ENCODE measurements around the gene KRTAP21-2. TPM values are rescaled to one million over a fixed set of nuclear protein-coding genes. Genes with fewer than 3 reads are reported as not detected.
A peak's percentile ranks its signal among the peaks of the same experiment; 100 is the strongest.
"Not testable (repeated sequence)": the region's sequence is repeated elsewhere in the genome, so short reads cannot be mapped to it uniquely, and the experiment has no call there.

Gene KRTAP21-2
- total RNA-seq: not detected

DNA sequence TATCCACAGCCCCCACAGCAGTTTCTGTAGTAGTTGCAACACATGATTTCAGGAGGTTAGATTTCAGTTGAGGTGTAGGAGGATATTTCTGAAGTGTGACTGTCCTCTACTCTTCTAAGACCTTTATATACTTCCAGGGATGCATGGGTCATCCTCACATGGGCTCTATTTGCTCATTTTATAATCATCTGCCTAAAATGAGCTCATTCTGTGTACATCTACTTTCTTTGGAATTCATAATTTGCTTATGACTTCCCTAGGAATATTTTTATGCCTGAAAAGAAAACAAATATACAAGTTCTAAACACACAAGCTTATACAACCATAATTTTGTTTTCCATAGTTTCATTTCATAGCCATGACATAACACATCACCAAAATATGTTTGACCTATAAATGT, at the start of gene KRTAP21-2:
TSS of gene KRTAP21-2 (minus strand) at position 101 of the 400 bp plus-strand sequence. CDS start at position 44, 57 bp downstream.
- no peak for DNase-seq
- H3K27ac Mint-ChIP-seq: no peak within 1 kb of the TSS
- H3K27me3 Mint-ChIP-seq: no peaks in the 10 kb centered on the region
- no peaks in the 10 kb centered on the region for H3K9me3 Mint-ChIP-seq (ENCODE audit: low read depth)
- H3K36me3 Mint-ChIP-seq: no peaks in the 10 kb centered on the region
- H3K4me3 Mint-ChIP-seq: no peak within 1 kb of the TSS
- no peaks in the 10 kb centered on the region for H3K4me1 Mint-ChIP-seq
- CTCF ChIA-PET: no interaction called here
- no peak for ATAC-seq

DNA sequence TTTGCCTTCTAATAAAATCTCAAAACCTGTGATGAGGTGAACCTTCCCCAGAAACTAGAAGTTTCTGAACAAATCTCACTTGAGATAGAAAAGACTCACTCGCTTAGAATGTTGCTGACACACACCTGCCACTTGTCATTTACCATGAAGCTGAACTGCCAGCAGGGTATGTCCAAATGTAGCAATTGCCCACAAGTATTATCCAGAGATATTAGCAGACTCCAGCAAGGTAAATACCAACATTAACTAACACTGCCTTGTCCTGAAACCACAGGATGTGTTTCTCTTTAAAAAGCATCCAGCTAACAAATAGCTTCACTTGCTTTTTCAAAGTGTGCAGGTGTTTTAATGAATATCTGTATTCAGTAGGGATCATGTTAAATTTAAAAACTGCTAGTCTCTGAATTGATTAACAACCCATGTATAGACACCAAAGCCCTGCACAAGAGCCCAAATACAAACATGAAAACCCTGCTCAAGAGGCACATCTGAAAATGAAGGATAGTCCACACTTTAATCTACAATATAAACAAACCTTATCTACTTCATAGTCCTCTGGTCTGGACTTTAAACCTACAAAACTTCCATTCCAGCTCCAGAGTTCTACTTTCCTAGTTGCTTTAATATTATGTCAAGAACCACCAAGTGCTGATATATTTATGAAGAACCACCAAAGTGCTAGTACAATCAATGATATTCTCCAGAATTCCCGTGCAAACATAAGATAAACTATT, 46.7 kb upstream of the KRTAP21-2 start:
- H3K36me3 Mint-ChIP-seq: no peaks in the 10 kb centered on the region
- H3K9me3 Mint-ChIP-seq (ENCODE audit: low read depth): no peaks in the 10 kb centered on the region
- no peak overlapping the region for H3K27ac Mint-ChIP-seq
- DNase-seq (no peak), ATAC-seq (no peak)
- no peak overlapping the region for H3K4me3 Mint-ChIP-seq
- CTCF ChIA-PET: no interaction called here
- no peaks in the 10 kb centered on the region for H3K27me3 Mint-ChIP-seq
- H3K4me1 Mint-ChIP-seq: no peaks in the 10 kb centered on the region

DNA sequence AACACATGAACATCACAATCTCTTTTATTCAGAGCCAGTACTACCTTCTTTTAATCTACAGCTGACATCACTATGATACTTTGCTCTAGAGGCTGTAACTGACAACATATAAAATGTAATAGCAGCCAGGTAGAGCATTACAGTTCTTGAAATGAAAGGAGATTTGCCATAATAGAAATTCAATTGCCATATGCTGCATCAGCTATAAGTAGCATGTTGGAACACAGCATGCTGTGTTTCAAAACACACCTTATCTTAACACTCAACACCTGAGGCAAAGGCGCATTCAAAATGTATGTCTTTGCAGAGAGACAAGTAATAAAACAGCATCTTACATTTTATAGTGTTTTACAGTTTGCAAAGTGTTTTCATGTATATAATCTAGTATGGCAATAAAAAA, 32.2 kb upstream of the KRTAP21-2 start:
- Mint-ChIP-seq H3K27me3 (no peaks in the 10 kb centered on the region), H3K36me3 (no peaks in the 10 kb centered on the region), H3K4me1 (no peaks in the 10 kb centered on the region), H3K9me3 (ENCODE audit: low read depth) (no peaks in the 10 kb centered on the region), H3K27ac (no peak overlapping the region), H3K4me3 (no peak overlapping the region)
- CTCF ChIA-PET: no interaction called here
- ATAC-seq (no peak), DNase-seq (no peak)

DNA sequence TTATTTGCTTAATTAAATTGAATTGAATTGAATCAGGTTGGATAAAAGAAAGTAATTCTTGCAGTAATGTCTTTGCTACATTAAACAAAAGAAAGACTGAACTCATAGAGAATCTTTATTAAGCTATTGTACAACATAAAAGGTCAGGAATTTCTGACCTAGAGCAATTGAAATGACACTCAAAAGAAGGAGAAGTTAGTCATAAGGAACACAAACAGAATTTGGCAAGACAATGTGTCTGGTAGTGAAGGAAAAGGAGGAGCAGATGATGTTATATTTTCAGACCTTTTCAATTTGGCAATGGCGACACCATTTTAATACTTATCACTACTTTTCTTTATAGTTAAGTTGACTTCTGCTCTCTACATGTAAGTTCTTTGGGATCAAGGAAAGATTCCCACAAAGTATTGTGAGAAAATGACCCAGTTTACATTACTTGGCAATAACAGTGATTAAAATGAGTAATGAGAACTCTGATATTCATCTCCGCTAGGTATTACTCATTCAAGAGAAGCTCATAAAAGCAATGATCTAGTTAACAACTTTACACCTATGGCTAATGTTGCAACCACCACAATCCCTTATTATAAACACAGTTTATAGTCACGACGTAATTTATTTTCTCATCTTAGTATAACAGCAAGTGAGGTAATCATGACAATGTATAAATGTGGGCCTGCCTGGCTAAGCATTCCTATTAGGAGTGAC, 22.8 kb upstream of the KRTAP21-2 start:
- H3K4me1 Mint-ChIP-seq: no peaks in the 10 kb centered on the region

DNA sequence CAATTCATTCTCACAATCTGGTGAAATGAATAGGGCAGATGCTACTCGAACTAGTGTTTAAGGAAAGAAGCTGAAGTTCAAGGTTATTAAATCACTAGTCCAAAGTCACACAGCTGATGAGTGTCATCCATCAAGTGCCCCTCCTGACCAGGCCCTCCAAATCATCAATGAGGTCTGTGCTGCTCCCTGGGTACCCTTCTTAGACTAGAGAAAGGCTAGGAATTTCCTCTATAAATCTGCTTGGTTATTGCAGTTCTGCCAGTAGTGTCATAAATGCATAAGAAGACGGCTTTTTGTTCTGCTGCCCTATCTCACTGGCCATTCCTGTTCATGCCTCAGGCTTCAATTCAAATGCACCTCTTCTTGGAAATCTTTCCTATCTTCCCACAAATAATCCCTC, 13.7 kb upstream of the KRTAP21-2 start:
- H3K36me3 Mint-ChIP-seq: no peaks in the 10 kb centered on the region
- ATAC-seq: no peak
- DNase-seq: no peak
- H3K4me1 Mint-ChIP-seq: no peaks in the 10 kb centered on the region
- no peak overlapping the region for H3K4me3 Mint-ChIP-seq
- no peaks in the 10 kb centered on the region for H3K27me3 Mint-ChIP-seq
- H3K27ac Mint-ChIP-seq: no peak overlapping the region
- H3K9me3 Mint-ChIP-seq (ENCODE audit: low read depth): no peaks in the 10 kb centered on the region
- CTCF ChIA-PET: no interaction called here

More for the DNA sequence above, 22.8 kb upstream of the KRTAP21-2 start:
- Mint-ChIP-seq H3K27me3 (no peaks in the 10 kb centered on the region), H3K4me3 (no peak overlapping the region), H3K9me3 (ENCODE audit: low read depth) (no peaks in the 10 kb centered on the region), H3K36me3 (no peaks in the 10 kb centered on the region), H3K27ac (no peak overlapping the region)
- ATAC-seq: no peak
- DNase-seq: no peak
- CTCF ChIA-PET: no interaction called here

DNA sequence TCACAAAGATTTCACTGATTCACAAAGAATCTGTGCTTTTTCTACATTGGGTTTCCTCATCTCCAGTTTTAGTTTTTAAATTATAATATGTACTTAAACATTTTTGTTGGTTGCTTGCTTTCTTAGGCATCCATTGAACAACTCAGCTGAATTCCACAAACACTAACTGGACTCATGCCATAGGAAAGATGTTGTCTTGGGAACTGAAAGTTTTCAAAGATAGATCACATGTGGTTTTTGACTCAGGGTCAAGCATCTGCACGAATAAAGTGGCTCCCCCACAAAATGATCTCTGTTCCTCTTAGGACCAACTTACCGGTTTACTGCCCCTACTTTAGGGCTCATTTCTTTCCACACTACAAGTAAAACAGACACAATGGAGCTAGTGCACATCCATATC, 11.2 kb upstream of the KRTAP21-2 start:
- DNase-seq (no peak), ATAC-seq (no peak)
- Mint-ChIP-seq H3K4me3 (no peak overlapping the region), H3K4me1 (no peaks in the 10 kb centered on the region), H3K9me3 (ENCODE audit: low read depth) (no peaks in the 10 kb centered on the region), H3K36me3 (no peaks in the 10 kb centered on the region), H3K27ac (no peak overlapping the region), H3K27me3 (no peaks in the 10 kb centered on the region)
- CTCF ChIA-PET: no interaction called here

DNA sequence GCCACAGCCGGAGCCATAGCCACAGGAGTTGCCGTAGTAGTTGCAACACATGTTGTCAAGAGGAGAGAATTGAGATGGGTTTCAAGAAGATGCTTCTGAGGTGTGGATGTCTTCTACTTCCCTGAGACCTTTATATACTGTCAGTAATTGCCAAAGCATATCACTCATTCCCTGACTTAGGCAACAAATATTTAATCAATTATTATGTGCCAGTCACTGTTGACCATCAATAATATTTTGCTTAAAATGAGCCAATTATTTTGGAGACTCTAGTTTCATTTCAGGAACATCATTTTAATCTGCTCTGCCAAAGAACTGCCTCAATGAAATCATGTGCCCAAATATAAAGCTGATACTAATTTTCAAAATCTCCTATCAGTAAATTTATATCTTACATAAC, 8.3 kb upstream of the KRTAP21-2 start, which contains the start of gene KRTAP21-1:
TSS of gene KRTAP21-1 (minus strand) at position 101 of the 400 bp plus-strand sequence. CDS start at position 51, 50 bp downstream.
- CTCF ChIA-PET; ATAC-seq; H3K27ac Mint-ChIP-seq; H3K9me3 Mint-ChIP-seq (ENCODE audit: low read depth); DNase-seq; H3K27me3 Mint-ChIP-seq; H3K4me1 Mint-ChIP-seq; H3K4me3 Mint-ChIP-seq; H3K36me3 Mint-ChIP-seq: not testable (repeated sequence)

DNA sequence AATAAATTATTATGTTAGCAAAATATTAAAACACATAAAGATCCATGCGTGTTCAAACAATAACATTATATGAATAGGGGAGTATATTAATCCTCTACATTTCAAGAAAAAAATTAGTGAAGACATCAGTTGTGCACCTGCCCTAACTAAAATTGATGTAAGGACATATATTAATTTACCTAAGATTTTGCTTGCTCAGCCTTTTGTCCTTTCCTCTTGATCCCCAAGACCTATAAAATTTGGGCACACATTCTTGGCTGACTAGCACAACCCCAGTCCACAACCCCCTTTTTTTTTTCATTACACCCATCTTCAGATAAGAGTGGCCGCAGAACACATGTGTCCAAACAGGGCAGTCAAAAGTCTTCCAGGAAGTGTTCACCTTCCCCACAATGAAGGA, 6.6 kb downstream of the KRTAP21-2 start:
- DNase-seq (no peak), ATAC-seq (no peak)
- Mint-ChIP-seq H3K36me3 (no peaks in the 10 kb centered on the region), H3K4me3 (no peak overlapping the region), H3K9me3 (ENCODE audit: low read depth) (no peaks in the 10 kb centered on the region), H3K27me3 (peaks cover 2% of the 10 kb centered on the region), H3K4me1 (no peaks in the 10 kb centered on the region), H3K27ac (no peak overlapping the region)
- CTCF ChIA-PET: no interaction called here

DNA sequence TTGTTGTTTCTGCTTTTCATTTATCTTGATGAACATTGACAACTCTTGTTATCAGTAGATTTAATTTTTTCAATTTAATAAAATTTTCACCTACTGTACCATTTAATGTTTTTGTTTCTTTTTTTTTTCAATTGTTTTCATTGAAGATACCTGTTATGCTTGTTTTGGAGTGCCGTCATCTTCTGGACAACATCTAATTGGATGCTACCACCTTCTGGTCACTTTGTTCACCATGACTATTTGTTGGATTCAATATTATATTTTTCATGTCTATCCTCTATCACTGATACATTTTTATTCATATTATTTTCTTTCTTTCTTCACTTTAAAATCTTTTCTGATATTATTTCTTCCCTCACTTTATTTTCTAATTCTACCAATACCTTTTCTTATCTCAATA, 14.0 kb downstream of the KRTAP21-2 start:
- CTCF ChIA-PET: no interaction called here
- no peaks in the 10 kb centered on the region for H3K36me3 Mint-ChIP-seq
- no peak overlapping the region for H3K4me3 Mint-ChIP-seq
- ATAC-seq (no peak), DNase-seq (no peak)
- no peaks in the 10 kb centered on the region for H3K9me3 Mint-ChIP-seq (ENCODE audit: low read depth)
- H3K27ac Mint-ChIP-seq: no peak overlapping the region
- no peaks in the 10 kb centered on the region for H3K27me3 Mint-ChIP-seq
- no peaks in the 10 kb centered on the region for H3K4me1 Mint-ChIP-seq

DNA sequence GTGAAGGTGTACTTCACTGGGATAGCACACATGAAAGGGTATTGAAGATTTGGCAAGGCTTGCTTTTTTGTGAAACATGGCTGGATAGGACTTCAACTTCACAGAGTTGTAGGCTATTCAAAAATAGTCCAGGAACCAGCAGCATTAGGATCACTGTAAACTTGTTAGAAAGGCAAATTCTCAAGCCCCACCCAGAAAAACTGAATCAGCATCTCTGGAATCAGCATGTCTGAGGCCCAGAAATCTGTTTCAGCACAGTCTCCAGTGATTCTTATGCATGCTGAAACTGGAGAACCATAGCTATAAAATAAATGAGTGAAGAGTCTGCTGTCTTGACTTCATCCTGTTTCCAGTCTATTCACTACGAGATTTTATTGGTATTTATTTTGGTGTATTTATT, 20.3 kb downstream of the KRTAP21-2 start:
- DNase-seq (no peak), ATAC-seq (no peak)
- no peaks in the 10 kb centered on the region for H3K27me3 Mint-ChIP-seq
- no peaks in the 10 kb centered on the region for H3K36me3 Mint-ChIP-seq
- H3K27ac Mint-ChIP-seq: no peak overlapping the region
- no peaks in the 10 kb centered on the region for H3K4me1 Mint-ChIP-seq
- CTCF ChIA-PET: no interaction called here
- H3K4me3 Mint-ChIP-seq: no peak overlapping the region
- no peaks in the 10 kb centered on the region for H3K9me3 Mint-ChIP-seq (ENCODE audit: low read depth)

DNA sequence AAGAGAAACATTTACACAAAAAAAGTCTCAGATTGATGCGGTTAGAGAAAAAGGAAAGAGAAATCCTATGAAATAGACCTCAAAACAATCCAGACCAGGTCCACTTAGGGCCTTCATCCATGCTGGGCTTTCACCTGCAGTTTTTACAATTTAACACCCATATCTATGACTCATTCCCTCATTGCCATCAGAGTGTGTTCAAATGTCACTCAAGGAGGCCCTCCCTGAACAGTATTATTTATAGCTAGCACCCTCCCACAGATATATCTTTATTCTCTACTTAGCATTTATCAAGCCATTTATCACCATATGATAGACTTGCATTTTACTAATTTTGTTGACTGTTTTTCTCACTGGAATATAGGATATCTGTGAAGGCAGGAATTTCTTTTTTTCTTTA, 27.7 kb downstream of the KRTAP21-2 start:
- Mint-ChIP-seq H3K27me3 (no peaks in the 10 kb centered on the region), H3K4me1 (peaks cover 14% of the 10 kb centered on the region), H3K4me3 (no peak overlapping the region), H3K27ac (no peak overlapping the region), H3K9me3 (ENCODE audit: low read depth) (peaks cover 3% of the 10 kb centered on the region), H3K36me3 (no peaks in the 10 kb centered on the region)
- DNase-seq: no peak
- CTCF ChIA-PET: no interaction called here
- ATAC-seq: no peak

DNA sequence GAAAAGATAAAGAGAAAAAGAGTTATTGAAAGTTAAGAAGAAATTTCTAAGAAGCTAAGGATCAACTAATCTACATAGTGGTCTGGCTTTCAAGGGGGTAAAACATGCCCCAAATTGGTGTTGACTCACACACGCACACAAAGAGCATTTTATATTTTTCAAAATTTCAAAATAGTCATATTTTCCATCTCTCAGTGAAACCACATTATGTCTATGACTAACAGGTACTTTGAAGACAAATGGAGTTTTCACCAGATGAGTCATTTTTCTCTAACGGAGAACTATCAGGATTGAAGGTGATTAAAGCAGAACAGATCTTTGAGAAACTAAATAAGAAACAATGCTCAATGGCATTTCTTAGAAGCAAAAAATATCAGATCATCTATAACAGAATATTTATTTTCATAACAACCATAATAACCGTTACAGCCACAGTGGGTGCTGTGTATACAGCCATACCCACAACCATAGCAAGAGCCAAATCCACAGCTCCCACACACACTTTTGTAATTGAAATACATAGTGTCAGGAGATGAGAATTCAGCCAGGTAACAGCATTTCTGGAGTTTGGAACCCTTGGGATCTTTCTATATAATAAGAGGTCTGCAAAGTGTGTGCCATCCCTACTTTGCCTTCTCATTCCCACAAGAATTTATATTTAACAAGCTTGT, 28.7 kb downstream of the KRTAP21-2 start, which contains the start of gene KRTAP21-3:
TSS of gene KRTAP21-3 (minus strand) at position 539 of the 671 bp plus-strand sequence. CDS start at position 521, 18 bp downstream.
- Mint-ChIP-seq H3K4me3 (no peak within 1 kb of the TSS), H3K36me3 (no peaks in the 10 kb centered on the region), H3K9me3 (ENCODE audit: low read depth) (peaks cover 5% of the 10 kb centered on the region), H3K27me3 (no peaks in the 10 kb centered on the region), H3K4me1 (peaks cover 14% of the 10 kb centered on the region), H3K27ac (no peak within 1 kb of the TSS)
- DNase-seq (no peak), ATAC-seq (peak; percentile 81)
- CTCF ChIA-PET: no interaction called here

DNA sequence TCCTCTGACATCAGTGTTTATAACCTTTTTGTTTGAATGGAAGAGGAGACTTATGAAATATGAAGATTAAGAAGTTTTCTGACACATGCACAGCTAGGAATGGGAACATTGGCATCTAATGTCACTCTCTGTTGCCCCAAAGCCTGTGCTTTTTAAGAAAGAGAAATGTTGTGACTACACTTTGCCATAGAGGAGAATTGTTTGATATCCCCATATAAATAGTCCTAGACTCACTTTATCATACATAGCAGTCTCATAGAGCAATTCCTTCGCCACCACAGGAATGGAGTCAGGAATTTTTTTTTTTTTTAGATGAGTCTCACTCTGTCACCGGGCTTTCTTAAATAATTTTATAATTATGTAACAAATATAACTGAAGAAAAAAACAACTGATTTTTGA, 30.0 kb downstream of the KRTAP21-2 start:
- DNase-seq (no peak), ATAC-seq (no peak)
- CTCF ChIA-PET: no interaction called here
- H3K4me1 Mint-ChIP-seq: peaks cover 14% of the 10 kb centered on the region
- H3K9me3 Mint-ChIP-seq (ENCODE audit: low read depth): peaks cover 7% of the 10 kb centered on the region
- H3K27me3 Mint-ChIP-seq: no peaks in the 10 kb centered on the region
- no peaks in the 10 kb centered on the region for H3K36me3 Mint-ChIP-seq
- no peak overlapping the region for H3K27ac Mint-ChIP-seq
- no peak overlapping the region for H3K4me3 Mint-ChIP-seq

DNA sequence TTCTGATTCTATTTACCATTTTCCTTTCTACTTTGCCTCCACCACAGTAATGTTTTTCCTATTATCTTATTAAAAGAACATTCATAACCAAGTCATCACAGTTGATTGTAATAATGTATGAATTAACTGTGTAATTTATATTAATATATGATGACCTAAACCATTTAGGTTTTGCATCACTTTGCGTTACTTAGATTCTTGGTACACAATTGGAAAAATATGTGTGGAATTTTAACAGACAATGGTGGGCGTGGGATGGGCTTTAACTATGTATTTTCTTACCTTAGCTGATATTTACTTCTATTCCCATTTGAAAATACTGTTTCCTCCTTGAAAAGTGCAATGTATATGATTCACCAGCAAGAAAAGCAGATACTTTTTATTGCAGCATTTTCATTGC, 32.1 kb downstream of the KRTAP21-2 start:
- peaks cover 14% of the 10 kb centered on the region for H3K4me1 Mint-ChIP-seq
- no peak overlapping the region for H3K4me3 Mint-ChIP-seq
- DNase-seq (no peak), ATAC-seq (no peak)
- H3K36me3 Mint-ChIP-seq: no peaks in the 10 kb centered on the region
- no peaks in the 10 kb centered on the region for H3K27me3 Mint-ChIP-seq
- CTCF ChIA-PET: no interaction called here
- H3K9me3 Mint-ChIP-seq (ENCODE audit: low read depth): peaks cover 7% of the 10 kb centered on the region
- H3K27ac Mint-ChIP-seq: no peak overlapping the region

Measured in activated CD8-positive, alpha-beta memory T cell treated with anti-CD3 and anti-CD28 coated beads, Interleukin-2, amount 10 ng/mL, durations not matched to agents 7 days and 5 days (primary cell).